SU-DHL-6 (cell line): Measurements from ENCODE around the gene FBXL15.
A peak's percentile ranks its signal among the peaks of the same experiment; 100 is the strongest.

Experiments
- H2AFZ ChIP-seq: fragments of 200-600 bp; sonication (generic); 2 replicates; pipeline ENCODE4 v1.6.1; 2014; ENCODE audit warnings: low read depth, mild to moderate bottlenecking, moderate library complexity, mixed read lengths, antibody characterized with exemption, low read length; ENCODE audit not compliant: severe bottlenecking
- H3F3A ChIP-seq: fragments of 200-600 bp; shearing (Covaris generic); 2 replicates; pipeline ENCODE4 v1.6.0; 2016; ENCODE audit warnings: antibody characterized with exemption, mild to moderate bottlenecking; ENCODE audit not compliant: insufficient read depth
- H3K27ac ChIP-seq: fragments of 200-600 bp; sonication (generic); 2 replicates; pipeline ENCODE4 v1.5.1; 2016; ENCODE audit warnings: low read depth, mild to moderate bottlenecking, low read length, moderate library complexity, mixed read lengths
- H3K27me3 ChIP-seq: fragments of 200-600 bp; sonication (generic), shearing (Covaris generic); 2 replicates; pipeline ENCODE4 v1.6.0; 2014; ENCODE audit warnings: mild to moderate bottlenecking, low read length
- H3K36me3 ChIP-seq: fragments of 200-600 bp; sonication (generic); 2 replicates; pipeline ENCODE4 v1.6.1; 2014; ENCODE audit warnings: mild to moderate bottlenecking, low read length, mixed read lengths
- H3K4me2 ChIP-seq: fragments of 300-600, 200-600 bp; shearing (Covaris generic), sonication (generic); 2 replicates; pipeline ENCODE4 v1.6.0; 2014; ENCODE audit warnings: low read length, low read depth, mild to moderate bottlenecking; ENCODE audit not compliant: poor library complexity, severe bottlenecking
- H3K4me3 ChIP-seq: fragments of 200-600 bp; sonication (generic); 2 replicates; pipeline ENCODE4 v1.5.1; 2014; ENCODE audit warnings: antibody characterized with exemption, low read length, mild to moderate bottlenecking, mixed read lengths; ENCODE audit not compliant: insufficient read depth, poor library complexity, severe bottlenecking
- H3K79me2 ChIP-seq: fragments of 200-600 bp; sonication (generic); 2 replicates; pipeline ENCODE4 v1.6.1; 2014; ENCODE audit warnings: mild to moderate bottlenecking, low read length, moderate library complexity; ENCODE audit not compliant: insufficient read depth
- H3K9ac ChIP-seq: fragments of 200-600 bp; sonication (generic); 2 replicates; pipeline ENCODE4 v1.7.0; 2014; ENCODE audit warnings: mild to moderate bottlenecking, low read length
- H3K9me2 ChIP-seq: fragments of 200-600 bp; sonication (generic); replicated peaks from 2 replicates; pipeline ENCODE4 v1.6.1; 2014; ENCODE audit warnings: low read length; ENCODE audit not compliant: insufficient read depth
- H3K9me3 ChIP-seq: fragments of 200-600 bp; sonication (generic); 2 replicates; pipeline ENCODE4 v1.6.1; 2014; ENCODE audit warnings: low read length, mixed read lengths; ENCODE audit not compliant: insufficient read depth
- H4K20me1 ChIP-seq: fragments of 200-600 bp; sonication (generic); 2 replicates; pipeline ENCODE4 v1.6.1; 2014; ENCODE audit warnings: low read depth, mild to moderate bottlenecking, antibody characterized with exemption, low read length, moderate library complexity, mixed read lengths
- EZH2phosphoT487 ChIP-seq: fragments of 200-600 bp; sonication (generic), shearing (Covaris generic); conservative IDR thresholded peaks from 2 replicates; pipeline ENCODE4 v1.6.1; 2018; ENCODE audit warnings: mild to moderate bottlenecking, antibody characterized with exemption, low read length, moderate library complexity, mixed read lengths
- TF ChIP-seq, protein P1 (sequence below): fragments of 200-600 bp; sonication (generic); IDR thresholded peaks from one replicate; pipeline ENCODE4 v1.5.1; 2017; ENCODE audit warnings: antibody characterized with exemption, mild to moderate bottlenecking, low read length, moderate library complexity; ENCODE audit not compliant: insufficient read depth, poor library complexity, severe bottlenecking

The FBXL15 gene

DNA sequence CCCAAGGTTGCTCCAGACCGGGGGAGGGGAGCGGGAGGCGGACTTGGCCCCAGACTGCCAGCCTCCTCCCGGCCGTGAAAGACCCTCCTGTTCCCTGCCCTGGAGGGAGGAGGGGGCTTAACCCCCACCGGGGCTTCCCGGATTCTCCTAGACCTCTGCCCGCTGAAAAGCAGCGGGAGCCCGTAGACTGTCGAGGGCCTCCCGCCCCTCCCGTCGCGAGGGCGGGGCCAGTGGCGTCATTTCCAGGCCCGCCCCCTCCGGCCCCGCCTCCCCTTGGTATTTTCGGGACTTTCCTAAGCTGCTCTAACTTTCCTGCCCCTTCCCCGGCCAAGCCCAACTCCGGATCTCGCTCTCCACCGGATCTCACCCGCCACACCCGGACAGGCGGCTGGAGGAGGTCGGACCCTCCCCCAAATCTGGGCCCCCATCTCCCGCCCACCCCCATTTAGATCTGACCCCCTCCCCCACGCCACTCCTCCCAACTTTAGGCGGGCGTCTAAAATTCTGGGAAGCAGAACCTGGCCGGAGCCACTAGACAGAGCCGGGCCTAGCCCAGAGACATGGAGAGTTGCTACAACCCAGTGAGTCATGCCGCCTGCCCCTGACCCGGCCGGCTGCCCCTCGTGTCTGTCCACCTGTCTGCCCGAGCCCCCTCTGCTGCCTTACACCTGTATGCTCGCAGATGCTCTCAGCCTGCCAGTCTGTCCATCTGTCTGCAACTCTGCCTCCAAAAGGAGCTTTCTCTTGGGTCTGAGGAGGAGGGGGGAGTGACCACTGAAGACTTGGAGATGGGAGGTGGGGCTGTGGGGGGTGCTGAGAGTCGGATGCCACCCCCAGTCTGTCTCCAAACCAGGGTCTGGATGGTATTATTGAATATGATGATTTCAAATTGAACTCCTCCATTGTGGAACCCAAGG lies 25.0 kb upstream of the FBXL15 start, which contains the start of gene NFKB2:
Gene NFKB2, plus strand, starts transcription at position 306 of the 917 bp plus-strand sequence. Its CDS starts 255 bp downstream, at position 561.
- Histone ChIP-seq H4K20me1 (no peaks in the 10 kb centered on the region), H3K9me3 (no peaks in the 10 kb centered on the region), H3K4me2 (peak within 1 kb of the TSS; percentile 78), H2AFZ (peak within 1 kb of the TSS; percentile 23), H3F3A (peaks cover 18% of the 10 kb centered on the region; the same call in 1 of the 2 replicates), H3K27ac (peak within 1 kb of the TSS; percentile 96), H3K9ac (peak within 1 kb of the TSS; percentile 91), H3K79me2 (peaks cover 8% of the 10 kb centered on the region; the same call in 1 of the 2 replicates), H3K27me3 (no peaks in the 10 kb centered on the region), H3K36me3 (no peaks in the 10 kb centered on the region), H3K9me2 (no peaks in the 10 kb centered on the region), H3K4me3 (peak within 1 kb of the TSS; percentile 97)
- TF ChIP-seq, protein P1, sequence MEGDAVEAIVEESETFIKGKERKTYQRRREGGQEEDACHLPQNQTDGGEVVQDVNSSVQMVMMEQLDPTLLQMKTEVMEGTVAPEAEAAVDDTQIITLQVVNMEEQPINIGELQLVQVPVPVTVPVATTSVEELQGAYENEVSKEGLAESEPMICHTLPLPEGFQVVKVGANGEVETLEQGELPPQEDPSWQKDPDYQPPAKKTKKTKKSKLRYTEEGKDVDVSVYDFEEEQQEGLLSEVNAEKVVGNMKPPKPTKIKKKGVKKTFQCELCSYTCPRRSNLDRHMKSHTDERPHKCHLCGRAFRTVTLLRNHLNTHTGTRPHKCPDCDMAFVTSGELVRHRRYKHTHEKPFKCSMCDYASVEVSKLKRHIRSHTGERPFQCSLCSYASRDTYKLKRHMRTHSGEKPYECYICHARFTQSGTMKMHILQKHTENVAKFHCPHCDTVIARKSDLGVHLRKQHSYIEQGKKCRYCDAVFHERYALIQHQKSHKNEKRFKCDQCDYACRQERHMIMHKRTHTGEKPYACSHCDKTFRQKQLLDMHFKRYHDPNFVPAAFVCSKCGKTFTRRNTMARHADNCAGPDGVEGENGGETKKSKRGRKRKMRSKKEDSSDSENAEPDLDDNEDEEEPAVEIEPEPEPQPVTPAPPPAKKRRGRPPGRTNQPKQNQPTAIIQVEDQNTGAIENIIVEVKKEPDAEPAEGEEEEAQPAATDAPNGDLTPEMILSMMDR, result no peak
- TF ChIP-seq EZH2phosphoT487, result no peak

DNA sequence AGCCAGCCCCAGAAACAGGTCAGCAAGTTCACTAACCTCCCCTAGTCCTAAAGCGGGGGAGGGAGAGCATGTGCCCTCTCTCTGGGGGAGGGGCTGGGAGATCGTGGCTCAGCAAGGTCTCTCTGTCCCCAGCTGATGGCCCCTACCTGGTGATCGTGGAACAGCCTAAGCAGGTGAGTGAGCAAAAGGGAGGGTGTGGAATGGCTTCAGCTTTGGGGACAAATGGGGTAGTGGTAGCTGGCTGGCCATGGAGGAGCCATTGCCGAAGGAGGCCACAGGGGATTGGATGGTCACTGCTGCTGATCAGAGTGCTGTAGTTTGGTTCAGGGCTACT lies 24.4 kb upstream of the FBXL15 start:
- TF ChIP-seq EZH2phosphoT487, result no peak
- TF ChIP-seq, protein P1, result no peak
- Histone ChIP-seq H3K27ac (peak overlapping the region; percentile 96), H3K4me2 (peak overlapping the region; percentile 78), H3K9ac (peak overlapping the region; percentile 91), H3K36me3 (no peaks in the 10 kb centered on the region), H3F3A (peaks cover 18% of the 10 kb centered on the region; the same call in 1 of the 2 replicates), H3K27me3 (no peaks in the 10 kb centered on the region), H2AFZ (no peak overlapping the region), H3K79me2 (peaks cover 8% of the 10 kb centered on the region; the same call in 1 of the 2 replicates), H3K4me3 (peak overlapping the region; percentile 97), H3K9me2 (no peaks in the 10 kb centered on the region), H4K20me1 (no peaks in the 10 kb centered on the region), H3K9me3 (no peaks in the 10 kb centered on the region)

DNA sequence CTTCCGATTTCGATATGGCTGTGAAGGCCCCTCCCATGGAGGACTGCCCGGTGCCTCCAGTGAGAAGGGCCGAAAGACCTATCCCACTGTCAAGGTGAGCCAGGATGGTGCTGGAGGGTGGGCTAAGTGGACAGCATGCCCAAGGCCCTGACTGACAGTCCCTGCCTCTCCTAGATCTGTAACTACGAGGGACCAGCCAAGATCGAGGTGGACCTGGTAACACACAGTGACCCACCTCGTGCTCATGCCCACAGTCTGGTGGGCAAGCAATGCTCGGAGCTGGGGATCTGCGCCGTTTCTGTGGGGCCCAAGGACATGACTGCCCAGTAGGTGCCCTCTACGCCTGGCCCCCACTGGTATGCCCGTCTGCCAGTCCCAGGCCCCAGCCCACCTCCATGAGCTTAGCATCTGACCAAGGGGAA lies 23.9 kb upstream of the FBXL15 start:
- Histone ChIP-seq H3K9me2 (no peaks in the 10 kb centered on the region), H3K79me2 (peaks cover 8% of the 10 kb centered on the region; the same call in 1 of the 2 replicates), H3K9ac (peak overlapping the region; percentile 91), H3K4me2 (peak overlapping the region; percentile 78), H4K20me1 (no peaks in the 10 kb centered on the region), H3K27me3 (no peaks in the 10 kb centered on the region), H2AFZ (no peak overlapping the region), H3K36me3 (no peaks in the 10 kb centered on the region), H3K4me3 (peak overlapping the region; percentile 97), H3F3A (peaks cover 18% of the 10 kb centered on the region; the same call in 1 of the 2 replicates), H3K9me3 (no peaks in the 10 kb centered on the region), H3K27ac (peak overlapping the region; percentile 96)
- TF ChIP-seq EZH2phosphoT487, result no peak
- TF ChIP-seq, protein P1, result no peak
